ENCODE measurements around the gene PRPH.
"Not testable (repeated sequence)": the region's sequence is repeated elsewhere in the genome, so short reads cannot be mapped to it uniquely, and the experiment has no call there.

Gene PRPH

GRCh38 chr12:49295082-49295936 lies at the start of gene PRPH:
TSS of gene PRPH (plus strand) at chr12:49295147. CDS start at chr12:49295201, 54 bp downstream.
- no peak for DNase-seq (ENCODE audit: low read depth in 1 of 2, low spot score in 1 of 2)

- no peak for DNase-seq (ENCODE audit: low read depth in 1 of 2, low spot score in 1 of 2)
These were observed 43.6 kb upstream of the PRPH start for GRCh38 chr12:49251357-49251756.

GRCh38 chr12:49253033-49253623 lies 41.8 kb upstream of the PRPH start:
- DNase-seq (ENCODE audit: low read depth in 1 of 2, low spot score in 1 of 2), result no peak

- not testable (repeated sequence) for DNase-seq (ENCODE audit: low read depth in 1 of 2, low spot score in 1 of 2)
These were observed 39.5 kb upstream of the PRPH start for GRCh38 chr12:49255456-49255855.

- no peak for DNase-seq (ENCODE audit: low read depth in 1 of 2, low spot score in 1 of 2)
These were observed 38.9 kb upstream of the PRPH start for GRCh38 chr12:49255857-49256637.

- not testable (repeated sequence) for DNase-seq (ENCODE audit: low read depth in 1 of 2, low spot score in 1 of 2)
These were observed 37.3 kb upstream of the PRPH start for GRCh38 chr12:49257508-49258184.

GRCh38 chr12:49259452-49259851 lies 35.5 kb upstream of the PRPH start:
- no peak for DNase-seq (ENCODE audit: low read depth in 1 of 2, low spot score in 1 of 2)

- no peak for DNase-seq (ENCODE audit: low read depth in 1 of 2, low spot score in 1 of 2)
These were observed 34.8 kb upstream of the PRPH start for GRCh38 chr12:49260166-49260565.

GRCh38 chr12:49260571-49261363 lies 34.2 kb upstream of the PRPH start:
- DNase-seq (ENCODE audit: low read depth in 1 of 2, low spot score in 1 of 2), result no peak

GRCh38 chr12:49261721-49262120 lies 33.2 kb upstream of the PRPH start:
- DNase-seq (ENCODE audit: low read depth in 1 of 2, low spot score in 1 of 2), result no peak

- DNase-seq (ENCODE audit: low read depth in 1 of 2, low spot score in 1 of 2), result no peak
These were observed 31.6 kb upstream of the PRPH start for GRCh38 chr12:49263400-49263763.

- DNase-seq (ENCODE audit: low read depth in 1 of 2, low spot score in 1 of 2), result peak in 1 of 2 donors; percentile 9
These were observed 30.5 kb upstream of the PRPH start for GRCh38 chr12:49264466-49264872.

- DNase-seq (ENCODE audit: low read depth in 1 of 2, low spot score in 1 of 2), result peak; percentile 65 to 82
These were observed 29.8 kb upstream of the PRPH start, which contains the start of gene TUBA1C for GRCh38 chr12:49264873-49265792. TSS of gene TUBA1C (plus strand) at chr12:49265082. CDS start at chr12:49265182, 100 bp downstream.

GRCh38 chr12:49269191-49269590 lies 25.8 kb upstream of the PRPH start:
- not testable (repeated sequence) for DNase-seq (ENCODE audit: low read depth in 1 of 2, low spot score in 1 of 2)

- no peak for DNase-seq (ENCODE audit: low read depth in 1 of 2, low spot score in 1 of 2)
These were observed 21.9 kb upstream of the PRPH start for GRCh38 chr12:49272790-49273725.

- DNase-seq (ENCODE audit: low read depth in 1 of 2, low spot score in 1 of 2), result no peak
These were observed 21.1 kb upstream of the PRPH start for GRCh38 chr12:49273726-49274395.

GRCh38 chr12:49274396-49275069 lies 20.4 kb upstream of the PRPH start:
- no peak for DNase-seq (ENCODE audit: low read depth in 1 of 2, low spot score in 1 of 2)

All from activated T-helper 1 cell treated with anti-CD3 and anti-CD28 coated beads, Interleukin-2, amount 50 U/mL, for 16 hours (primary cell).